K562 (cell line): ENCODE results near the gene SOCS2. TPM values are rescaled to one million over a fixed set of nuclear protein-coding genes. Genes with fewer than 3 reads are reported as not detected.

Experiments
- ARID1B ChIP-seq: fragments of 450-650 bp; IDR thresholded peaks from 2 replicates; pipeline ENCODE4 v1.6.1; 2016; ENCODE audit warnings: antibody characterized with exemption, mild to moderate bottlenecking, inconsistent platforms
- ATF1 ChIP-seq, 2 experiments: fragments of 450-650 bp in 1 of 2; IDR thresholded peaks; 2 replicates each; pipeline ENCODE4 v1.6.1; 2016; ENCODE audit warnings: missing compliant biosample characterization in 1 of 2, missing genetic modification characterization in 1 of 2
- BRD4 ChIP-seq: fragments of 200-600 bp; sonication (generic); IDR thresholded peaks from 2 replicates; pipeline ENCODE4 v1.6.1; 2017; ENCODE audit warnings: inconsistent platforms
- ELF4 ChIP-seq: fragments of 450-650 bp; formaldehyde crosslinking; IDR thresholded peaks from 2 replicates; pipeline ENCODE4 v1.4.0; 2022; ENCODE audit warnings: missing genetic modification characterization
- GATA2 ChIP-seq: sonication (generic); formaldehyde crosslinking; IDR thresholded peaks from 2 replicates; pipeline ENCODE4 v1.4.0; 2020; ENCODE audit warnings: mild to moderate bottlenecking, missing genetic modification reagents
- HMG20B ChIP-seq: fragments of 250-450 bp; sonication (Bioruptor Pico); IDR thresholded peaks from 2 replicates; pipeline ENCODE4 v1.5.0; 2021; ENCODE audit warnings: mild to moderate bottlenecking
- NCOR1 ChIP-seq: fragments of 450-650 bp; IDR thresholded peaks from 2 replicates; pipeline ENCODE4 v1.6.1; 2016; ENCODE audit warnings: mild to moderate bottlenecking, moderate library complexity
- NFE2 ChIP-seq: IDR thresholded peaks from 2 replicates; pipeline ENCODE4 v1.6.1; 2014; ENCODE audit warnings: antibody characterized with exemption, low read depth
- NR2C1 ChIP-seq, 2 experiments: fragments of 450-650 bp; IDR thresholded peaks; 2 replicates each; pipeline ENCODE4 v1.6.1; 2017; ENCODE audit warnings: mild to moderate bottlenecking in 2 of 2, antibody characterized with exemption in 1 of 2, inconsistent platforms in 1 of 2, missing compliant biosample characterization in 1 of 2, missing genetic modification characterization in 1 of 2
- PCBP1 ChIP-seq: fragments of 200-400 bp; formaldehyde crosslinking; IDR thresholded peaks from 2 replicates; pipeline ENCODE4 v1.6.1; 2018; ENCODE audit warnings: mild to moderate bottlenecking, low read depth, low read length; ENCODE audit not compliant: poor library complexity, severe bottlenecking
- POLR2G ChIP-seq: fragments of 200-400 bp; formaldehyde crosslinking; IDR thresholded peaks from 2 replicates; pipeline ENCODE4 v1.6.1; 2017; ENCODE audit warnings: low read depth, mild to moderate bottlenecking, antibody characterized with exemption, low read length, moderate library complexity
- PTBP1 ChIP-seq: fragments of 200-400 bp; formaldehyde crosslinking; IDR thresholded peaks from 2 replicates; pipeline ENCODE4 v1.6.1; 2017; ENCODE audit warnings: low read depth, low read length
- RBBP5 ChIP-seq: fragments of 200-600 bp; sonication (generic); IDR thresholded peaks from 2 replicates; pipeline ENCODE4 v1.6.1; 2012; ENCODE audit warnings: borderline replicate concordance, mild to moderate bottlenecking, low read length, control low read depth, inconsistent platforms; ENCODE audit not compliant: insufficient read depth, poor library complexity, severe bottlenecking
- RNF2 ChIP-seq: sonication (generic); IDR thresholded peaks from 2 replicates; pipeline ENCODE4 v1.6.1; 2016
- SMAD4 ChIP-seq: fragments of 250-450 bp; sonication (Bioruptor Pico); conservative IDR thresholded peaks from 2 replicates; pipeline ENCODE4 v1.8.0; 2021; ENCODE audit warnings: inconsistent platforms, mild to moderate bottlenecking, moderate library complexity
- TAF1 ChIP-seq: IDR thresholded peaks from 2 replicates; pipeline ENCODE4 v1.6.1; 2011; ENCODE audit warnings: mild to moderate bottlenecking, low read length, moderate library complexity; ENCODE audit not compliant: insufficient read depth, control insufficient read depth, severe bottlenecking; ENCODE audit errors: extremely low read depth
- TAL1 ChIP-seq: fragments of 450-650 bp; IDR thresholded peaks from 2 replicates; pipeline ENCODE4 v1.6.1; 2016; ENCODE audit warnings: mild to moderate bottlenecking
- ZC3H4 ChIP-seq: sonication (generic); formaldehyde crosslinking; IDR thresholded peaks from 2 replicates; pipeline ENCODE4 v1.9.0; 2021; ENCODE audit warnings: missing genetic modification reagents, borderline replicate concordance
- ZKSCAN8 ChIP-seq: fragments of 200-800 bp; sonication (Bioruptor generic); IDR thresholded peaks from 2 replicates; pipeline ENCODE4 v1.6.1; 2016; ENCODE audit warnings: missing genetic modification characterization, missing compliant biosample characterization
- ZNF699 ChIP-seq: fragments of 250-450 bp; sonication (Bioruptor Pico); IDR thresholded peaks from 2 replicates; pipeline ENCODE4 v1.8.0; 2021; ENCODE audit warnings: mild to moderate bottlenecking, moderate library complexity; ENCODE audit not compliant: insufficient replicate concordance
- polyA plus RNA-seq, 8 experiments: library from polyadenylated mRNA; depleted of rRNA in 4 of 8; stranded (reverse) in 5 of 8; unstranded in 3 of 8; fragments of >200 nt; fragmentation: Nextera tagmentation in 2 of 8; fragmentation: Illumina TruSeq in 1 of 8; extraction: Ambion mirVana in 2 of 8; extraction: Trizol in 1 of 8; gene quantifications; 2 replicates each; pipeline versions ENCODE4 v1.2.1 to v1.2.3, GENCODE V29; 2011 to 2014; ENCODE audit warnings: inconsistent platforms in 1 of 8, missing spikeins in 1 of 8
- total RNA-seq, 7 experiments: library from RNA; depleted of rRNA in 6 of 7; stranded (reverse); fragments of >200 nt in 6 of 7; fragmentation: Illumina TruSeq in 2 of 7; extraction: Trizol in 2 of 7; gene quantifications; 2 replicates each; pipeline versions ENCODE4 v1.2.1 to v1.2.3, GENCODE V29; 2011 to 2021; ENCODE audit warnings: low replicate concordance in 1 of 7
- TF ChIP-seq, protein P1 (sequence below): sonication (generic); IDR thresholded peaks from 2 replicates; pipeline ENCODE4 v1.6.1; 2016
- TF ChIP-seq, protein P2 (sequence below): sonication (generic); formaldehyde crosslinking; IDR thresholded peaks from 2 replicates; pipeline ENCODE4 v1.4.0; 2020; ENCODE audit warnings: mild to moderate bottlenecking, missing genetic modification reagents

SOCS2 gene
- total and polyA plus RNA-seq, 9 of the 15 experiments (the other 6 are each of a cell fraction or from before 2014, with no cell fraction given), result 37.0 to 162 (median 98.7) TPM

DNA sequence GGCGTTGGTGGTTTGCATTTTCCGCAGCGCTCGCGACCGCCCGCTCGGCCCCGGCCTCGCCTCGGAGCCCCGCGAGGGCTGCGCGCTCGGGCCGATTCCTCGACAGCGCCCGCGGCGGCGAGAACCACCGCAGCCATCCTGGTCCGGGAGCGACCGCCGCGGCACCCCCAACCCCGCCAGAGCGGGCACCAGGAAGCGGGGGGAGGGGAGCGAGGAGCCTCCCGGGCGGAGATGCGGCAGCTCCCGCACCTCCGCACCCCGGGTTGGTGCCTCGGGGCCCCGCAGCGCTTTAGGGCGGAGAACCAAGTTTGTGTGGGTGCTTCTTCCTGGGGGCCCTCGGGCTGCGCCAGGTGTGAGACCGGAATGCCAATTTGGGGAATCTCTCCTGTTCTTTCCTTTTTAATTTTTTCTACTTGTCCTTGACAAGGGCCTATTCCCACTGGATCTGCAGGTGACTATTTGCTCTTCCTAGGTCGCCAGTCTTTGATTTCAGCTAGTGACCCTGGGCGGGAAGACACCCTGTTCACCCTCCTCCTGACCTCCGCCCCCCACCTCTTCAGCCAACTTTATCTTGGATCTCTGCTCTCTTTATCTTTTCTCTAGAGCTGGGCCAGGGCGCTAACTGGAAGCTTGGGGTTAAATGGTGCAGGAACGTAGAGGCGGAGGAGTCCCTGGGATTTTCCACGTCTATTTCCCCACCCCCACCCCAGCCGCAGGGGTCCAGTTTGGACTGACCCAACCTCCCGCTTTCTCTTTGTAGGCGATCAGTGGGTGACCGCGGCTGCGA, at the start of gene SOCS2 (continued):
- TF ChIP-seq, protein P1, sequence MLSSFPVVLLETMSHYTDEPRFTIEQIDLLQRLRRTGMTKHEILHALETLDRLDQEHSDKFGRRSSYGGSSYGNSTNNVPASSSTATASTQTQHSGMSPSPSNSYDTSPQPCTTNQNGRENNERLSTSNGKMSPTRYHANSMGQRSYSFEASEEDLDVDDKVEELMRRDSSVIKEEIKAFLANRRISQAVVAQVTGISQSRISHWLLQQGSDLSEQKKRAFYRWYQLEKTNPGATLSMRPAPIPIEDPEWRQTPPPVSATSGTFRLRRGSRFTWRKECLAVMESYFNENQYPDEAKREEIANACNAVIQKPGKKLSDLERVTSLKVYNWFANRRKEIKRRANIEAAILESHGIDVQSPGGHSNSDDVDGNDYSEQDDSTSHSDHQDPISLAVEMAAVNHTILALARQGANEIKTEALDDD, result peak; percentile 42; the same call in 1 of the 2 replicates
- TF ChIP-seq POLR2G, result peak; percentile 72
- peak; percentile 17 for TF ChIP-seq RBBP5
- 0 out of 2 replicates have a peak, but pooled peaks have one; percentile 30 for TF ChIP-seq BRD4
- TF ChIP-seq ZKSCAN8 (CRISPR knock-in tag), result no peak
- peak; percentile 59; the same call in 1 of the 2 replicates for TF ChIP-seq NR2C1 (IDR thresholded peaks at IDR 0.05)
- TF ChIP-seq NR2C1 (tag; IDR thresholded peaks at IDR 0.05), result peak; percentile 87
- peak; percentile 74 for TF ChIP-seq NCOR1
- peak; percentile 64; the same call in 1 of the 2 replicates for TF ChIP-seq SMAD4 (CRISPR knock-in tag)
- TF ChIP-seq HMG20B, result 0 out of 2 replicates have a peak, but pooled peaks have one; percentile 9
- peak; percentile 81 for TF ChIP-seq GATA2 (CRISPR knock-in tag)
- TF ChIP-seq, protein P2, sequence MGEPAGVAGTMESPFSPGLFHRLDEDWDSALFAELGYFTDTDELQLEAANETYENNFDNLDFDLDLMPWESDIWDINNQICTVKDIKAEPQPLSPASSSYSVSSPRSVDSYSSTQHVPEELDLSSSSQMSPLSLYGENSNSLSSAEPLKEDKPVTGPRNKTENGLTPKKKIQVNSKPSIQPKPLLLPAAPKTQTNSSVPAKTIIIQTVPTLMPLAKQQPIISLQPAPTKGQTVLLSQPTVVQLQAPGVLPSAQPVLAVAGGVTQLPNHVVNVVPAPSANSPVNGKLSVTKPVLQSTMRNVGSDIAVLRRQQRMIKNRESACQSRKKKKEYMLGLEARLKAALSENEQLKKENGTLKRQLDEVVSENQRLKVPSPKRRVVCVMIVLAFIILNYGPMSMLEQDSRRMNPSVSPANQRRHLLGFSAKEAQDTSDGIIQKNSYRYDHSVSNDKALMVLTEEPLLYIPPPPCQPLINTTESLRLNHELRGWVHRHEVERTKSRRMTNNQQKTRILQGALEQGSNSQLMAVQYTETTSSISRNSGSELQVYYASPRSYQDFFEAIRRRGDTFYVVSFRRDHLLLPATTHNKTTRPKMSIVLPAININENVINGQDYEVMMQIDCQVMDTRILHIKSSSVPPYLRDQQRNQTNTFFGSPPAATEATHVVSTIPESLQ (CRISPR knock-in tag), result peak; percentile 81; the same call in 1 of the 2 replicates
- TF ChIP-seq ARID1B, result peak; percentile 75
- TF ChIP-seq RNF2, result peak; percentile 83; the same call in 1 of the 2 replicates
- no peak for TF ChIP-seq ZNF699 (CRISPR knock-in tag)
- TF ChIP-seq NFE2, result no peak
- TF ChIP-seq ATF1 (CRISPR knock-in tag; IDR thresholded peaks at IDR 0.05), result no peak
- TF ChIP-seq ATF1 (tag; IDR thresholded peaks at IDR 0.05), result 0 out of 2 replicates have a peak, but pooled peaks have one; percentile 22
- TF ChIP-seq ZC3H4 (CRISPR knock-in tag), result 0 out of 2 replicates have a peak, but pooled peaks have one; percentile 73
- 0 out of 2 replicates have a peak, but pooled peaks have one; percentile 5 for TF ChIP-seq PTBP1
- 0 out of 2 replicates have a peak, but pooled peaks have one; percentile 15 for TF ChIP-seq TAL1
- peak; percentile 16 for TF ChIP-seq PCBP1
- peak; percentile 1 for TF ChIP-seq TAF1
- no peak for TF ChIP-seq ELF4 (CRISPR knock-in tag)
